ENCODE measurements around the gene SLC35D1.

SLC35D1 gene

GRCh38 chr1:67097305-67097704 lies 43.4 kb upstream of the SLC35D1 start:
- TF ChIP-seq RARB (CRISPR knock-in tag; IDR thresholded peaks at IDR 0.05) = no peak
- no peak for TF ChIP-seq GLIS3 (CRISPR knock-in tag; IDR thresholded peaks at IDR 0.05)
- no peak for TF ChIP-seq ZNF70 (CRISPR knock-in tag; IDR thresholded peaks at IDR 0.05)
- TF ChIP-seq ZFP3 (CRISPR knock-in tag; IDR thresholded peaks at IDR 0.05) = no peak
- no peak for TF ChIP-seq ARNTL (CRISPR knock-in tag; IDR thresholded peaks at IDR 0.05; ENCODE audit: borderline replicate concordance, low read depth)
- no peak for TF ChIP-seq ZC3H10 (CRISPR knock-in tag; IDR thresholded peaks at IDR 0.05)
- TF ChIP-seq, protein P1, sequence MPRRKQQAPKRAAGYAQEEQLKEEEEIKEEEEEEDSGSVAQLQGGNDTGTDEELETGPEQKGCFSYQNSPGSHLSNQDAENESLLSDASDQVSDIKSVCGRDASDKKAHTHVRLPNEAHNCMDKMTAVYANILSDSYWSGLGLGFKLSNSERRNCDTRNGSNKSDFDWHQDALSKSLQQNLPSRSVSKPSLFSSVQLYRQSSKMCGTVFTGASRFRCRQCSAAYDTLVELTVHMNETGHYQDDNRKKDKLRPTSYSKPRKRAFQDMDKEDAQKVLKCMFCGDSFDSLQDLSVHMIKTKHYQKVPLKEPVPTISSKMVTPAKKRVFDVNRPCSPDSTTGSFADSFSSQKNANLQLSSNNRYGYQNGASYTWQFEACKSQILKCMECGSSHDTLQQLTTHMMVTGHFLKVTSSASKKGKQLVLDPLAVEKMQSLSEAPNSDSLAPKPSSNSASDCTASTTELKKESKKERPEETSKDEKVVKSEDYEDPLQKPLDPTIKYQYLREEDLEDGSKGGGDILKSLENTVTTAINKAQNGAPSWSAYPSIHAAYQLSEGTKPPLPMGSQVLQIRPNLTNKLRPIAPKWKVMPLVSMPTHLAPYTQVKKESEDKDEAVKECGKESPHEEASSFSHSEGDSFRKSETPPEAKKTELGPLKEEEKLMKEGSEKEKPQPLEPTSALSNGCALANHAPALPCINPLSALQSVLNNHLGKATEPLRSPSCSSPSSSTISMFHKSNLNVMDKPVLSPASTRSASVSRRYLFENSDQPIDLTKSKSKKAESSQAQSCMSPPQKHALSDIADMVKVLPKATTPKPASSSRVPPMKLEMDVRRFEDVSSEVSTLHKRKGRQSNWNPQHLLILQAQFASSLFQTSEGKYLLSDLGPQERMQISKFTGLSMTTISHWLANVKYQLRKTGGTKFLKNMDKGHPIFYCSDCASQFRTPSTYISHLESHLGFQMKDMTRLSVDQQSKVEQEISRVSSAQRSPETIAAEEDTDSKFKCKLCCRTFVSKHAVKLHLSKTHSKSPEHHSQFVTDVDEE (CRISPR knock-in tag; IDR thresholded peaks at IDR 0.05) = no peak
- TF ChIP-seq PPARA (CRISPR knock-in tag; IDR thresholded peaks at IDR 0.05; ENCODE audit: borderline replicate concordance) = no peak
- TF ChIP-seq CSDC2 (CRISPR knock-in tag; IDR thresholded peaks at IDR 0.05) = no peak
- no peak for ATAC-seq

DNA sequence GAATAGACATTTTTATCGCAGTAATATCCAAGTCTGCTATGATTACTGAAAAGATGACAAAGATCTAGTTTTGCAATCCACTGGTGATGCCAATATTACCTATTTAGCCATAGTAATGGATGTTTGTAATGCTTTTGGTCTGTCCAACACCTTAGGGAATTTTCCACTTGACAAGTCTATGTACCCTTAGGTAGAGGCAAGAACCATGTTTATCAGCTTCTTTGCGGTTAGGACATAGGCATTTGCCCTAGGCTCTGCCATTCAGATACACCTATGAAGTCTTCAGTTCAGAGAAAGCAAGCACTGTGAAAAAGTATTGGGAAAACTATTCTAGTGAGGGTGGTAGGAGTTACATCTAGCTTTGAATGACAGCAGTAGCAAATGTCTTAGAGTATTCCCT lies 40.2 kb upstream of the SLC35D1 start:
- ATAC-seq = no peak

DNA sequence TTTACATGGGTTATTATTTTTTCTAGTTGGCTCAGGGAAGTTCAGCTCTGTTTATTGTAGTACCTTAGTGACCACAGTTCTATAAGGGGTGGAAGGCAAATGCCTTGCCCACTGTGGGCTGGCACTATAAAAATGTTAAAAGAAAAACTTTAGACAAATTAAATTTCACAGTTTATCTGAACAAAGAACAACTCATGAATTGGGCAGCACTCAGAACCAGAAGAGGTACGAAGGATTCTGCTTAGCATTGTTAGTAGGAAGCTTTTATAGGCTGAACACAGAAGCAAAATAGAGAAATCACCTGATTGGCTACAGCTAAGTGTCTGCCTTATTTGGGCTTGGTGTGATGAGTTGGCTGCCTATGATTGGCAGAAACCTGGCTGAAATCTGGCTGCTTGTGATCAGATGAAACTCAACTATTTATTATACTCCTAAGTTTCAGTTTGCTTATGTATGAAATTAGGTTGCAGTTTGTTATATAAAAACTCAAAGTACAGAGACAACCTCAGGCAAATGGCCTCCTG lies 35.8 kb upstream of the SLC35D1 start:
- no peak for ATAC-seq
- no peak for TF ChIP-seq BACH2 (CRISPR knock-in tag; IDR thresholded peaks at IDR 0.05; ENCODE audit: borderline replicate concordance)
- TF ChIP-seq PATZ1 (CRISPR knock-in tag; IDR thresholded peaks at IDR 0.05; ENCODE audit: borderline replicate concordance) = no peak
- no peak for TF ChIP-seq ISL1 (CRISPR knock-in tag; IDR thresholded peaks at IDR 0.05)
- TF ChIP-seq RARB (CRISPR knock-in tag; IDR thresholded peaks at IDR 0.05) = no peak
- TF ChIP-seq, protein P2, sequence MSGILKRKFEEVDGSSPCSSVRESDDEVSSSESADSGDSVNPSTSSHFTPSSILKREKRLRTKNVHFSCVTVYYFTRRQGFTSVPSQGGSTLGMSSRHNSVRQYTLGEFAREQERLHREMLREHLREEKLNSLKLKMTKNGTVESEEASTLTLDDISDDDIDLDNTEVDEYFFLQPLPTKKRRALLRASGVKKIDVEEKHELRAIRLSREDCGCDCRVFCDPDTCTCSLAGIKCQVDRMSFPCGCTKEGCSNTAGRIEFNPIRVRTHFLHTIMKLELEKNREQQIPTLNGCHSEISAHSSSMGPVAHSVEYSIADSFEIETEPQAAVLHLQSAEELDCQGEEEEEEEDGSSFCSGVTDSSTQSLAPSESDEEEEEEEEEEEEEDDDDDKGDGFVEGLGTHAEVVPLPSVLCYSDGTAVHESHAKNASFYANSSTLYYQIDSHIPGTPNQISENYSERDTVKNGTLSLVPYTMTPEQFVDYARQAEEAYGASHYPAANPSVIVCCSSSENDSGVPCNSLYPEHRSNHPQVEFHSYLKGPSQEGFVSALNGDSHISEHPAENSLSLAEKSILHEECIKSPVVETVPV (CRISPR knock-in tag; IDR thresholded peaks at IDR 0.05) = no peak
- TF ChIP-seq ZNF8 (CRISPR knock-in tag; IDR thresholded peaks at IDR 0.05) = no peak
- TF ChIP-seq, protein P1 (CRISPR knock-in tag; IDR thresholded peaks at IDR 0.05) = no peak
- TF ChIP-seq GLIS3 (CRISPR knock-in tag; IDR thresholded peaks at IDR 0.05) = no peak
- no peak for TF ChIP-seq OSR1 (CRISPR knock-in tag; IDR thresholded peaks at IDR 0.05)
- TF ChIP-seq SNAI2 (CRISPR knock-in tag; IDR thresholded peaks at IDR 0.05) = no peak
- no peak for TF ChIP-seq ZC3H10 (CRISPR knock-in tag; IDR thresholded peaks at IDR 0.05)
- TF ChIP-seq ZFP3 (CRISPR knock-in tag; IDR thresholded peaks at IDR 0.05) = no peak
- TF ChIP-seq ZNF70 (CRISPR knock-in tag; IDR thresholded peaks at IDR 0.05) = no peak
- no peak for TF ChIP-seq ESRRG (CRISPR knock-in tag; IDR thresholded peaks at IDR 0.05)
- no peak for TF ChIP-seq PPARA (CRISPR knock-in tag; IDR thresholded peaks at IDR 0.05; ENCODE audit: borderline replicate concordance)
- no peak for TF ChIP-seq TOX (CRISPR knock-in tag; IDR thresholded peaks at IDR 0.05; ENCODE audit: borderline replicate concordance)

More for the DNA sequence above, 40.2 kb upstream of the SLC35D1 start:
- TF ChIP-seq ZNF70 (CRISPR knock-in tag; IDR thresholded peaks at IDR 0.05) = no peak
- TF ChIP-seq CREB5 (CRISPR knock-in tag; IDR thresholded peaks at IDR 0.05; ENCODE audit: low read depth) = no peak

Data from SK-N-SH treated with all-trans-retinoic acid at 6 μM for 48 hours (cell line).